Measurements from ENCODE around the gene UTP20. TPM values are rescaled to one million over a fixed set of nuclear protein-coding genes. Genes with fewer than 3 reads are reported as not detected.
"Not testable (repeated sequence)": the region's sequence is repeated elsewhere in the genome, so short reads cannot be mapped to it uniquely, and the experiment has no call there.

UTP20 gene
- total RNA-seq, 1 experiment from 2014 or later, result 42.2 TPM

DNA sequence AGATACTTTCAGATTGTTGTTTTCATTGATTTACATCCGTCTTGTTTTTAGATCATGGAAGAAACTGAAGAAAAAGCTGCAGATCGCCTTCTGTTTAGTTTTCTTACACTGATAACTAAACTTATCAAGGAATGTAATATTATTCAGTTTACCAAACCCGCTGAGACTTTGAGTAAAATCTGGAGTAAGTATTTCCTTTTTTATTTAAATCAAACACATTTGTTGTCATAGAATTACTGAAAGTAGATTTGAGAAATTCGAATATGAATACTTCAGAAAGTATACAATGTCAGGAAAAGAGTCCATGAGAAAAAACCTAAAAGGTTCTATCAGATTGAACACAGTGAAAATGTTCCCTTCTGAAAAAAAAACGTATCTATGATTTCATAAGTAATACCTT is 95.7 kb downstream of the UTP20 start:
- H3K9me3 Mint-ChIP-seq (ENCODE audit: low read depth, unreplicated experiment), result no peaks in the 10 kb centered on the region
- no peak overlapping the region for H3K4me3 Mint-ChIP-seq (ENCODE audit: low read depth, unreplicated experiment)
- no peak for TF ChIP-seq CTCF (IDR thresholded peaks at IDR 0.05; ENCODE audit: unreplicated experiment)
- no peaks in the 10 kb centered on the region for H3K27me3 Mint-ChIP-seq (ENCODE audit: unreplicated experiment)
- peaks cover 48% of the 10 kb centered on the region for H3K36me3 Mint-ChIP-seq (ENCODE audit: insufficient read depth, unreplicated experiment)
- intact Hi-C loops (cut with micrococcal nuclease; ENCODE audit: unreplicated experiment), result no loop called here
- H3K4me1 Mint-ChIP-seq (ENCODE audit: low read depth, unreplicated experiment), result peaks cover 9% of the 10 kb centered on the region
- no TSS peak for BruUV-seq (replicated peaks)
- CTCF ChIA-PET, result no interaction called here
- DNase-seq, result no peak
- H3K27ac Mint-ChIP-seq (ENCODE audit: unreplicated experiment), result no peak overlapping the region

- Mint-ChIP-seq H3K36me3 (ENCODE audit: insufficient read depth, unreplicated experiment) (peaks cover 54% of the 10 kb centered on the region), H3K4me3 (ENCODE audit: low read depth, unreplicated experiment) (no peak overlapping the region), H3K4me1 (ENCODE audit: low read depth, unreplicated experiment) (peaks cover 9% of the 10 kb centered on the region), H3K27ac (ENCODE audit: unreplicated experiment) (no peak overlapping the region), H3K9me3 (ENCODE audit: low read depth, unreplicated experiment) (no peaks in the 10 kb centered on the region), H3K27me3 (ENCODE audit: unreplicated experiment) (no peaks in the 10 kb centered on the region)
- no TSS peak for BruUV-seq (replicated peaks)
- DNase-seq, result no peak
- CTCF ChIA-PET, result no interaction called here
- TF ChIP-seq CTCF (IDR thresholded peaks at IDR 0.05; ENCODE audit: unreplicated experiment), result no peak
- intact Hi-C loops (cut with micrococcal nuclease; ENCODE audit: unreplicated experiment), result no loop called here
Measured at GRCh38 chr12:101379149-101379548, 99.2 kb downstream of the UTP20 start.

- H3K9me3 Mint-ChIP-seq (ENCODE audit: low read depth, unreplicated experiment); BruUV-seq (replicated peaks); H3K4me3 Mint-ChIP-seq (ENCODE audit: low read depth, unreplicated experiment); intact Hi-C loops (cut with micrococcal nuclease; ENCODE audit: unreplicated experiment); H3K4me1 Mint-ChIP-seq (ENCODE audit: low read depth, unreplicated experiment); CTCF ChIA-PET; H3K27me3 Mint-ChIP-seq (ENCODE audit: unreplicated experiment); DNase-seq; H3K27ac Mint-ChIP-seq (ENCODE audit: unreplicated experiment): not testable (repeated sequence)
- peaks cover 16% of the 10 kb centered on the region for H3K36me3 Mint-ChIP-seq (ENCODE audit: insufficient read depth, unreplicated experiment)
Measured at GRCh38 chr12:101391181-101391580, 111.3 kb downstream of the UTP20 start.

- intact Hi-C loops (cut with micrococcal nuclease; ENCODE audit: unreplicated experiment), result no loop called here
- H3K9me3 Mint-ChIP-seq (ENCODE audit: low read depth, unreplicated experiment), result no peaks in the 10 kb centered on the region
- H3K27ac Mint-ChIP-seq (ENCODE audit: unreplicated experiment), result peak overlapping the region; percentile 98
- no peaks in the 10 kb centered on the region for H3K27me3 Mint-ChIP-seq (ENCODE audit: unreplicated experiment)
- CTCF ChIA-PET, result interaction anchor here (1.1 to 1.3 kb wide), 2 partner anchors 107 to 352 kb away, joined by 3 to 4 read pairs; no protein-coding TSS in a partner anchor
- BruUV-seq (replicated peaks), result no TSS peak
- no peak for DNase-seq
- no peak for TF ChIP-seq CTCF (IDR thresholded peaks at IDR 0.05; ENCODE audit: unreplicated experiment)
- H3K4me3 Mint-ChIP-seq (ENCODE audit: low read depth, unreplicated experiment), result peak overlapping the region; percentile 96
- H3K4me1 Mint-ChIP-seq (ENCODE audit: low read depth, unreplicated experiment), result peaks cover 8% of the 10 kb centered on the region
- H3K36me3 Mint-ChIP-seq (ENCODE audit: insufficient read depth, unreplicated experiment), result peaks cover 27% of the 10 kb centered on the region
Measured at GRCh38 chr12:101407049-101407435, 127.1 kb downstream of the UTP20 start.

DNA sequence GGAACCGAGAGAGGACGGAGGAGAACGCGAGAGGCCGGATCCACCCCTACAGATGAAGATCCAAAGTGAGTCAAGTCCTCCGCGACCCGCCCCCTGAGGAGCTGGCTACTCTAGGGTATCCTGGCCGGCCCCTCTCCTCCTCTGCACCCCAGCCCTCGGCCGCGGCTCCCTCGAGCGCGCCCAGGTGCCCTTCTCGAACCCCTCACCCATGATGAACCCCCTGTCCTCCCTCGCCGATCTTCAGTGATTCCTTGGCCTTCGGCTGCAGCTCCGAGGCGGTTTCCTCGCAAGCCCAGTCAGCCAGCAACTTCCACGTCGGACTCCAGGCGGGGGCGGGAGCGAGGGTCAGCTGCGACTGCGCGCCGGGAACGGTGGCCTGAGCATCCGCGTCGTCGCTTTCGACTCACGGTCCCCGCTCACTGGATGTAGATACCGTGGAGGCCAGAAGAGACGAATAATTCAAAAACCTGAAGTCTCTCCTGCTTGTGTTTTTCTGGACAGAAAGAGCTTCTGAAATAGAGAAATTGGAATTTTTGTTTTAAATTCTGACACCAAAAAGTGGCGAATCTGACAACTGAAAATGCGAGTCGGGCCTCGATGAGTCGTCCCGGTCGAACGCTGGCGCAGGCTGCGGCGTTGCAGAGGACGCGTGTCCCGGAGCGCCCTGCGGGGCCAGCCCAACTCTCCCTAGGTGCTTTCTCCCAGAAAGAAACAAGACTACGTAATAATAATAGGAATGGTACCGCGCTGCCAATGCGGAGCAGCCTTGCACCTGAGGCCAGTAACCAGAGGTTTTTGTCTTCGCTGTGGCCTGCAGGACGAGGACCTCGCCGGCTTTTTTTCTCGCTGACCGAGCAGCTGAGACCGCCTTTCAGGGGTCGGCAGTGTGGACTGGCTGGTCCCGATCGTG is 127.8 kb downstream of the UTP20 start, which contains the start of gene ARL1:
ARL1 (minus strand) TSS at position 337 of the 910 bp plus-strand sequence; CDS start at position 210, 127 bp downstream.
- Mint-ChIP-seq H3K9me3 (ENCODE audit: low read depth, unreplicated experiment) (no peaks in the 10 kb centered on the region), H3K36me3 (ENCODE audit: insufficient read depth, unreplicated experiment) (peaks cover 27% of the 10 kb centered on the region), H3K27ac (ENCODE audit: unreplicated experiment) (peak within 1 kb of the TSS; percentile 98), H3K27me3 (ENCODE audit: unreplicated experiment) (peaks cover 6% of the 10 kb centered on the region), H3K4me3 (ENCODE audit: low read depth, unreplicated experiment) (peak within 1 kb of the TSS; percentile 96), H3K4me1 (ENCODE audit: low read depth, unreplicated experiment) (peaks cover 8% of the 10 kb centered on the region)
- TF ChIP-seq CTCF (IDR thresholded peaks at IDR 0.05; ENCODE audit: unreplicated experiment), result no peak
- DNase-seq, result peak; percentile 91
- BruUV-seq (replicated peaks), result no TSS peak
- intact Hi-C loops (cut with micrococcal nuclease; ENCODE audit: unreplicated experiment), result no loop called here
- CTCF ChIA-PET, result interaction anchor here (0.5 to 1.3 kb wide), 4 partner anchors 108 to 487 kb away, joined by 3 to 5 read pairs (median 4); no protein-coding TSS in a partner anchor

DNA sequence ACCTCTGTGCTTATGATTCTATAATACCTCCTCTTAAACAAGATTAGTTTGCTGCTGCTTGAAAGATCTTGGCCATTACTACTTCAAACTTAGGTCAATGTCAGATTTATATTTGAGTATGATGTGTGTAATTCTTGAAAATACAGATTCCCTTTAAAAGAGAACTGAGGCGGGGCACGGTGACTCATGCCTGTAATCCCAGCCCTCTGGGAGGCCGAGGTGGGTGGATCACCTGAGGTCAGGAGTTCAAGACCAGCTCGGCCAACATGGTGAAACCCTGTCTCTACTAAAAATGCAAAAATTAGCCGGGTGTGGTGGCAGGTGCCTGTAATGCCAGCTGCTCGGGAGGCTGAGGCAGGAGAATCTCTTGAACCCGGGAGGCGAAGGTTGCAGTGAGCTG is 130.3 kb downstream of the UTP20 start:
- intact Hi-C loops (cut with micrococcal nuclease; ENCODE audit: unreplicated experiment), result loop anchor here (10.0 kb wide), 1 partner anchor 155 kb away; no protein-coding TSS in a partner anchor
- H3K27me3 Mint-ChIP-seq (ENCODE audit: unreplicated experiment); H3K27ac Mint-ChIP-seq (ENCODE audit: unreplicated experiment); H3K4me1 Mint-ChIP-seq (ENCODE audit: low read depth, unreplicated experiment); CTCF ChIA-PET; BruUV-seq (replicated peaks); H3K9me3 Mint-ChIP-seq (ENCODE audit: low read depth, unreplicated experiment); H3K4me3 Mint-ChIP-seq (ENCODE audit: low read depth, unreplicated experiment): not testable (repeated sequence)
- peak; percentile 13 for DNase-seq
- H3K36me3 Mint-ChIP-seq (ENCODE audit: insufficient read depth, unreplicated experiment), result peaks cover 27% of the 10 kb centered on the region

Measured in Calu3 (cell line).